ENCODE measurements around the gene POLR3H. TPM values are rescaled to one million over a fixed set of nuclear protein-coding genes. Genes with fewer than 3 reads are reported as not detected.

POLR3H gene
- total RNA-seq, 1 donor, result 28.1 TPM

DNA sequence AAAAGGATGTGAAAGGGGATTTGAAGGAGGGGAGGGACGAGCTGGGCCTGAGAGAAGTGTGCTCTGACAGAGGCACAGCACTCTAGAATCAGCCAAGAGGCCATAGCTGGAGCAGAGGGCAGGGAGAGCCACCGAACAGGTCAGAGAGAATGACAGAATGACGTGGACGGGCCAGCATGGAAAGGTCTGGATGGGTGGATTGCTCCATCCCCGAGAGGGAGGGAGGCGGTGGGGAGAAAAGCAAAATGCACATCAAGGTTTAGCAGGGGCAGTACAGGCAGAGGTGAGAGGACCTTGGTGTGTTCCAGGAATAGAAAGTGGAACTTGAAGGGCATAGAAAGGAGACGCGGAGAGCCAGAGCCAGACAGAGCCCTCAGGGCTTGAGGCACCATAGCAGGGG, 38.4 kb upstream of the POLR3H start:
- no peak overlapping the region for H3K4me3 ChIP-seq (ENCODE audit: low read depth, low read length)
- no peak for DNase-seq (ENCODE audit: low read depth)
- TF ChIP-seq, protein P1, sequence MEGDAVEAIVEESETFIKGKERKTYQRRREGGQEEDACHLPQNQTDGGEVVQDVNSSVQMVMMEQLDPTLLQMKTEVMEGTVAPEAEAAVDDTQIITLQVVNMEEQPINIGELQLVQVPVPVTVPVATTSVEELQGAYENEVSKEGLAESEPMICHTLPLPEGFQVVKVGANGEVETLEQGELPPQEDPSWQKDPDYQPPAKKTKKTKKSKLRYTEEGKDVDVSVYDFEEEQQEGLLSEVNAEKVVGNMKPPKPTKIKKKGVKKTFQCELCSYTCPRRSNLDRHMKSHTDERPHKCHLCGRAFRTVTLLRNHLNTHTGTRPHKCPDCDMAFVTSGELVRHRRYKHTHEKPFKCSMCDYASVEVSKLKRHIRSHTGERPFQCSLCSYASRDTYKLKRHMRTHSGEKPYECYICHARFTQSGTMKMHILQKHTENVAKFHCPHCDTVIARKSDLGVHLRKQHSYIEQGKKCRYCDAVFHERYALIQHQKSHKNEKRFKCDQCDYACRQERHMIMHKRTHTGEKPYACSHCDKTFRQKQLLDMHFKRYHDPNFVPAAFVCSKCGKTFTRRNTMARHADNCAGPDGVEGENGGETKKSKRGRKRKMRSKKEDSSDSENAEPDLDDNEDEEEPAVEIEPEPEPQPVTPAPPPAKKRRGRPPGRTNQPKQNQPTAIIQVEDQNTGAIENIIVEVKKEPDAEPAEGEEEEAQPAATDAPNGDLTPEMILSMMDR (IDR thresholded peaks at IDR 0.05; ENCODE audit: insufficient read depth, low read depth, low read length), result no peak

DNA sequence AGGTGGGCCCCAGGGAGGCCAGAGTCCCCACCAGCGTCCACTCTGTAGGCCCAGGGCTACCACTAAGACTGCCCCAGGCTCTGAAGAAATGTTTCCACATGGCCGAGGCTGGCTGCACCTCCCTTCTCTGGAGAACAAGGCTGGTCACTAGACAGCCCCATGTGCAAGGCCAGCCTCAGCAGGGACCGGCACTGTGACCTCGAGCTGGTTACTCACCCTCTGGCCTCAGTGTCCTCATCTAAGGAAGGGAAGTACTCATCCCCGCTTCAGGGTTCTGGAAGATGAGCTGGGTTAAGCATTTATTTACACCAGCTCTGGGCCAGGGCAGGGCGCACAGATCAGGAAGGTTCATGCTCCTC, 35.7 kb upstream of the POLR3H start:
- TF ChIP-seq, protein P1 (IDR thresholded peaks at IDR 0.05; ENCODE audit: insufficient read depth, low read depth, low read length), result no peak
- DNase-seq (ENCODE audit: low read depth), result no peak
- no peak overlapping the region for H3K4me3 ChIP-seq (ENCODE audit: low read depth, low read length)

DNA sequence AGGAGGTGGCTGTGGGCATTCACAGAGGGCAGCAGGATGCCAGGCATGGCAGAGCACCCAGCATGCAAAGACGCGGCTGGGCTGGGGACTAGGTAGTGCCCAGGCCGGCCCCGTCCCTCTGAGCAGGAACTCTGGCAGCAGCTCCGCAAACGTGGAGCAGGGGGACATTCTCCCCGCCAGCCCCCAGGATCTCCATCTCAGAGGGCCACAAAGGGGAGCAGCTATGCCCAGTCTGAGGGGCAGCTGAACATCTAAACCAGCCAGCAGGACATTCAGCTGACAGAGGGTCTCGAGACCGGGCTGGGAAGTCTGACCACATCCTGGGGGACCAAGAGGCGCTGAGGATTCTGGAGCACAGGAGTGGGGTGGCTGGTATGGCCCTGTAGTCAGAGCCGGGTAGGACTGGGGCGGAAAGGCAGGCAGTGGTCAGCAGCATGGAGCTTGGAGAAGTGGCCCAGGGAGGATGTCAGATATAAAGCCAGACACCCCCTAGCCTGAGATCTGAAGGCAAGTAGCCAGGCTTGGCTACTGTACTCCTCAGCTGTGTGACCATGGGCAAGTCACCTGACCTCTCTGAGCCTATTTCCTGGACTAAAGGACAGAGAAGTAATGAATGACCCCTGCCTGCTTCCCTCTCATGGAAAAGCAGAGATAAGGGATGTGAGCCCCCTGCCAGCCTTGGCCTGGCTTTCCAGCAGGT, 35.2 kb upstream of the POLR3H start:
- H3K4me3 ChIP-seq (ENCODE audit: low read depth, low read length), result no peak overlapping the region
- DNase-seq (ENCODE audit: low read depth), result no peak
- TF ChIP-seq, protein P1 (IDR thresholded peaks at IDR 0.05; ENCODE audit: insufficient read depth, low read depth, low read length), result no peak

DNA sequence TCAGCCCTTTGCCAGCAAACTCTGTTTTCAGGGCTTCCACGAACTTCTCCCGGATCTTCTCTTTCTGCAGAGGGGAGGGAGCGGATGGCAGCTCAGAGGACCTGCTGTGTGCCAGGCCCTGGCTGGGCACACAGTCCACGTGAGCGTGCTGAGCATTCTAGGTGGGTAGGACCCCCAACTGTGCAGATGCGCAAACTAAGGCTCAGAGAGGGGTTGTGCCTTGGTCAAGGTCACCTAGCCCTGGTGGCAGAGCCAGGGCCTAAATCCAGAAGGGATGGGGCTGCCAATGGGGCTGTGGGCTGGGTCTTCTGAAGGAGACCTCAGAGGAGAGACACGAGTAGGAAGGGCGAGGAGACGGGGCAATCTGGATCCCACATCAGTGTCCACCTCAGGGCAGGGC, 34.5 kb upstream of the POLR3H start:
- TF ChIP-seq, protein P1 (IDR thresholded peaks at IDR 0.05; ENCODE audit: insufficient read depth, low read depth, low read length), result no peak
- no peak for DNase-seq (ENCODE audit: low read depth)
- no peak overlapping the region for H3K4me3 ChIP-seq (ENCODE audit: low read depth, low read length)

DNA sequence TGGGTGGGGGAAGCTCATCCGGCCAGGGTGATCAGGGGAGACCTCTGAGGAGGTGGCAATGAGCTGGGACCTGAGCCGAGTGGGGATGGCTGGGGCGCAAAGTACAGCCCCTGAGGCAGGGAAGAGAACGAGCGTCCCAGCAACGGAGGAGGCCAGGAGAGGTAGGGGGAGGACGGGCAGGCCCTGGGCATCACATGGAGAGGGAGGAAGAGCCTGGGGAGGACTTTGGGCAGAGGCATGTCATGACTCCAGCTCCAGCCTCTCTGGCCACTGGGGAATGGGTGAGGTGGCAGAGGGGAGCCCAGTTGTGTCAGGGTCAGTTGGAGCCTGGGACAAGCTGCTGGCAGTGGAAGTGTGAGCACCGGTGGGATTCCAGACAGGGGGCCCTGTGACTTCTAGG, 33.8 kb upstream of the POLR3H start:
- H3K4me3 ChIP-seq (ENCODE audit: low read depth, low read length), result no peak overlapping the region
- TF ChIP-seq, protein P1 (IDR thresholded peaks at IDR 0.05; ENCODE audit: insufficient read depth, low read depth, low read length), result no peak
- no peak for DNase-seq (ENCODE audit: low read depth)

DNA sequence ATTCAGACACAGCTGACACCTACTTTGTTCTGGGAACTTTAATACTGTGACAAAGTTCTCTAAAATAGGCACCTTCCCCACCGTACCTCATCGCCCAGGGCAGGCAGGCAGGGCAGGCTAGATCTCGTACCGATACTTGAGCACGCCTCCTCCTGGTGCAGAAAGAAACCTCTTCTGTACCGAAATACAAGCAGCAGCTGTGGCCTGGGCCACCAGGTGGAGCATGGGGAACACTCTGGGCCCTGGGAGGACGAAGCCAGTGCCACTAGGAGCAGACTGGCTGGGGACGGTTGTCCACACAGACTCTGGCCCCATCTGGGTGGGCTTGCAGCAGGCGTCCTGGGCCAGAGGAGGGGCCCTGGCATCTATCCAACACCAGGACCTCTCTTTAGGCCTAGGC, 32.6 kb upstream of the POLR3H start:
- peak; percentile 59 for DNase-seq (ENCODE audit: low read depth)
- TF ChIP-seq, protein P1 (IDR thresholded peaks at IDR 0.05; ENCODE audit: insufficient read depth, low read depth, low read length), result peak; percentile 76
- H3K4me3 ChIP-seq (ENCODE audit: low read depth, low read length), result no peak overlapping the region

DNA sequence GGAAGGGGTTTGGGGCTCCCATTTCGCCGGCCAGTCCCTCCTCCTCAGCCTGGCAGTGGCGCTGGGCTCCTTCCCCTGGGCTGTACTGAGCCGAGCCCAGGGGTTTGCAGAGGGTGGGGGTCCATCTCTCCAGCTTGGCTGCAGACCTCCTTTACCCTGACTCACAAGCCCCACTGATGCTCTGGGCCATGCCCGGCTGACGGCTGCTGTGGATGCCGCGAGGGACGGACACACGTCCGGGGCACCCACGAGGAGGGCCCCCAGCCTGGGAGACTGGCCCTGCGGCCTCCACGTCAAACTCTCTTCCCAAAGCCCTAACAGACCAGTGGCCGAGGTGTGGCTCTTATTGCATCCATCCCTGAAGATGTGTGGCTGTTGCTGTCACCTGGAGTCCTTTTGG, 31.3 kb upstream of the POLR3H start:
- DNase-seq (ENCODE audit: low read depth), result no peak
- no peak overlapping the region for H3K4me3 ChIP-seq (ENCODE audit: low read depth, low read length)
- TF ChIP-seq, protein P1 (IDR thresholded peaks at IDR 0.05; ENCODE audit: insufficient read depth, low read depth, low read length), result no peak
